Measurements from ENCODE around the gene ZNF324B.

DNA sequence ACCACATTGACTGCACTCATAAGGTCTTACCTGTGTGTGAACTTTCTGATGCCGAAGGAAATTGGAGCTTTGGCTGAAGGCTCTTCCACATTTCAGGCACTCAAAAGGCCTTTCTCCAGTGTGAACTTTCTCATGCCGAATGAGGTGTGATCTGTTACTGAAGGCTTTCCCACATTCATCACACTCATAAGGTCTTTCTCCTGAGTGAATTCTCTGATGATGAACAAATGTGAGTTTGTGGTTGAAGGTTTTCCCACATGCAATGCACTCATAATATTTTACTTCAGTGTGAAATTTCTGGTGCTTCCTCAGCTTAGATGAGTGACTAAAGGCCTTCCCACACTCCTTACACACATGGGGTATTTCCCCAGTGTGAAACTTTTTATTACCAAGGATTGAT lies 17.2 kb upstream of the ZNF324B start:
- TF ChIP-seq CTCF (IDR thresholded peaks at IDR 0.05) (no peak), EP300 (IDR thresholded peaks at IDR 0.05) (no peak), POLR2A (IDR thresholded peaks at IDR 0.05) (no peak)

Data from ovary (tissue), 3 donors.